ENCODE data around the gene PHRF1.

Gene PHRF1

DNA sequence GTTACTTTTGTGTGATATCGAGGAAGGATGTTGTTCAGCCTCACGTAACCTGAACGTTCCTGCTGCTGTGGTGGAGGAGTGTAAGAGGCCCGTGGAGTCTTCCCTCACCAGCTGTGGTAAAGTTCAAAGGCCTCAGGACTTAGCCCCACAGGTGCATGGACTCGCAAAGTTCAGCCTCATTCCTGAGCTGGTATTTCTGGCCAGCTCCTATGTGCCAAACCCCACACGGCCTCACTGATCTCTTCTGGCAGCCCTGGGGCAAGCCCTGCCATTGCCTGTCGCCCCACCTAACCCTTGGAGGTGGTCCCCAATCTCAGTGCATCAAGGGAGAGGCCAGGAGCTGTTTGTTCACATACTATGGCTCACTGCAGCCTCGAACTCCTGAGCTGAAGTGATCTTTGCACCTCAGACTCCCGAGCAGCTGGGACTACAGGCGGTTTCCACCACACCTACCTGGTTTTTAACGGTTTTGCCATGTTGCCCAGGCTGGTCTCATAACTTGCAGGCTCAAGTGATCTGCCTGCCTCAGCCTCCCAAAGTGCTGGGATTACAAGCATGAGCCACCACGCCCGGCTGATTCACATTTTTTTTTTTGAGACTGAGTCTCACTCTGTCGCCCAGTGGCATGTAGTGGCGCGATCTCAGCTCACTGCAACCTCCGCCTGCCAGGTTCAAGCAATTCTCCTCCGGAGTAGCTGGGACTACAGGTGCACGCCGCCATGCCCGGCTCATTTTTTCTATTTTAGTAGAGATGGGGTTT is 2.2 kb downstream of the PHRF1 start:
- peak; percentile 62 for DNase-seq (ENCODE audit: low read depth)
- H3K4me3 ChIP-seq (ENCODE audit: low read length), result peak overlapping the region; percentile 93

DNA sequence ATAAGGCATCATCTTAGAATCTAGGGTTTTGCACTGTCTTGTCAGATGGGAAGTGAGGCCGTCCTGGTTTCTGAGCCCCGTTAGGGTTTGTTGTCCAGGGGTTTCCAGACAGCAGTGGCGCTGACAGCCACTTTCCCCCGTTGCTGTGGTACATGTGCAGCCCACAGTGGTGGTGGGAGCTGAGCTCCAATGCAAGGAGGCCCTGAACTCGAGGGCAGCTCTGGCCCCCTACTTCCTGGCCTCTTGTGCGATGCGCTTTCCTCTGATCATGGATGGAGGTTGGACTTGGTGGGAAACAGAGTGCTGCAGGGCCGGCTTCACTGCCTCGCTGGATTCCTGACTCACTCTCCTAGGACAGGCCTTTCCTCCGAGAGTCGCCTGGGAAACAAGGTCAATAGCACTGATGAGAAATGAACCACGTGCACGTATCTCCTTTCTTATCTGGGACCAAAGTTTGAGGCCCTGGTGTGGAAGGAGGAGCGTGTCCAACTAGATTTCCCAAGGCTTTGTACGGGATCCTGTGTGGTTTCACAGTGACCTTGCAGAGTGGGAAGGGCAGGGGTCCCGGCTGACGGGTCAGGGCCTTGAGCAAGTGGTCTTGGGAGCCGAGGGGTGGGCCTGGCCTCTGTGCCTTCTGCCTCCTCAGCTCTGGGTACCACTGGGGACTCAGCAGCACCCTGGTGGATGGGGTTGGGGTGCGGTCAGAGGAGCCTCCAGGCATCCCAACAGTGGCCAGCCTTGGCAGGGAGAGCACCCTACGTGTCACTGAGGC is 3.7 kb downstream of the PHRF1 start:
- DNase-seq (ENCODE audit: low read depth), result no peak
- no peak overlapping the region for H3K4me3 ChIP-seq (ENCODE audit: low read length)
- TF ChIP-seq, protein P1, sequence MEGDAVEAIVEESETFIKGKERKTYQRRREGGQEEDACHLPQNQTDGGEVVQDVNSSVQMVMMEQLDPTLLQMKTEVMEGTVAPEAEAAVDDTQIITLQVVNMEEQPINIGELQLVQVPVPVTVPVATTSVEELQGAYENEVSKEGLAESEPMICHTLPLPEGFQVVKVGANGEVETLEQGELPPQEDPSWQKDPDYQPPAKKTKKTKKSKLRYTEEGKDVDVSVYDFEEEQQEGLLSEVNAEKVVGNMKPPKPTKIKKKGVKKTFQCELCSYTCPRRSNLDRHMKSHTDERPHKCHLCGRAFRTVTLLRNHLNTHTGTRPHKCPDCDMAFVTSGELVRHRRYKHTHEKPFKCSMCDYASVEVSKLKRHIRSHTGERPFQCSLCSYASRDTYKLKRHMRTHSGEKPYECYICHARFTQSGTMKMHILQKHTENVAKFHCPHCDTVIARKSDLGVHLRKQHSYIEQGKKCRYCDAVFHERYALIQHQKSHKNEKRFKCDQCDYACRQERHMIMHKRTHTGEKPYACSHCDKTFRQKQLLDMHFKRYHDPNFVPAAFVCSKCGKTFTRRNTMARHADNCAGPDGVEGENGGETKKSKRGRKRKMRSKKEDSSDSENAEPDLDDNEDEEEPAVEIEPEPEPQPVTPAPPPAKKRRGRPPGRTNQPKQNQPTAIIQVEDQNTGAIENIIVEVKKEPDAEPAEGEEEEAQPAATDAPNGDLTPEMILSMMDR (IDR thresholded peaks at IDR 0.05; ENCODE audit: insufficient read depth, low read depth, low read length, missing control alignments), result no peak

More for the DNA sequence above, 2.2 kb downstream of the PHRF1 start:
- TF ChIP-seq, protein P1 (IDR thresholded peaks at IDR 0.05; ENCODE audit: insufficient read depth, low read depth, low read length, missing control alignments), result no peak

DNA sequence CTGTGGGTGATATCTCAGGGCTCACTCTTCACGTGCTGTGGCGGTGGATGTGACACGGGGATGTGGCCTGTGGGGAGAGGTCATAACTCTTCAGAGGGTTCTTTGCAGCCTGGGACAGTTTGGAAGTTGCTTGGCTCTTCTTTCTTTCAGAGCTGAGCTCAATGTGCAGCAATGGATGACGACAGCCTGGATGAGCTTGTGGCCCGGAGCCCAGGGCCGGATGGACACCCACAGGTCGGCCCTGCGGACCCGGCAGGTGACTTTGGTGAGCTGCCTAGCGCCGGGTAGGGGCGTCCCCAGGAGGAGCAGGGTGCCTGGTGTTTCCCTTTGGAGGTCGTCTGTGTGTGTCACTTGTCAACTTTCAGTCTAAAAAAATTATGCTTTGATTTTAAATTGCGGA is 5.1 kb downstream of the PHRF1 start:
- TF ChIP-seq, protein P1 (IDR thresholded peaks at IDR 0.05; ENCODE audit: insufficient read depth, low read depth, low read length, missing control alignments), result no peak
- no peak overlapping the region for H3K4me3 ChIP-seq (ENCODE audit: low read length)
- DNase-seq (ENCODE audit: low read depth), result no peak

DNA sequence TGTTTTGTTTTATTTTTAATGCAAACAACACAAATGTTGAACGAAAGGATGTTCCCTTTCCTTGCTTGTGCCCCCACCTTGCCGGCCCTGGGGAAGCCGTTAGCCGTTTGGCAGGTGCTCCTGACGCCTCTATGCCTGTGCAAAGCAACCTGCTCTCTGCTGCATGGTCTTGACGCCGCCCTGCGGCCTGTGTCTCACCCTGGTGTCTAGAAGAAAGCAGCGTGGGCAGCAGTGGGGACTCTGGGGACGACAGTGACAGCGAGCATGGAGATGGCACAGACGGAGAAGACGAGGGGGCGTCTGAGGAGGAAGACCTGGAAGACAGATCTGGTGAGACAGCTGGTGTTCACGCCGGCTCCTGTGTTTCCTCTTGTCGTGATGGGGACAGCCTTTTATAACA is 5.5 kb downstream of the PHRF1 start:
- H3K4me3 ChIP-seq (ENCODE audit: low read length), result no peak overlapping the region
- TF ChIP-seq, protein P1 (IDR thresholded peaks at IDR 0.05; ENCODE audit: insufficient read depth, low read depth, low read length, missing control alignments), result no peak
- DNase-seq (ENCODE audit: low read depth), result no peak

DNA sequence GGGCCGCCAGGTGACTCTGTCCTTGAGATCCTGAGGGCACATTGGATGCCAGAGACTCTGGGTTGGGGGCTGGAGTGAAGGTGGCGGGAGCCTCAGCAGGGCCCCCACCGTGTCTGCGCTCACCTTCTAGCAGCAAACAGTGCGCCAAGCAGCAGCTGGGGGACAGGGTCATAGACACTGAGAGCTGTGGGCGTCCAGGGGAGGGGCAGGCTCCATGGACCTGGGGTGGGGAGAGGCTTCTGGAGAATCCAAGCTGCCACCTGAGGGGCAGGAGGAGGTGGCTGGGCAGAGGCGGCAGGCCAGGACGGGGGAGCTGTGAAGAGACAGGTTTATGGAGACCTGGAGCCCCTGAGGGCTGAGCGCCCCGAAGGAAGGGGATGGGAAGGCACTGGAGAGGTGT is 8.0 kb downstream of the PHRF1 start:
- no peak for DNase-seq (ENCODE audit: low read depth)
- TF ChIP-seq, protein P1 (IDR thresholded peaks at IDR 0.05; ENCODE audit: insufficient read depth, low read depth, low read length, missing control alignments), result no peak
- H3K4me3 ChIP-seq (ENCODE audit: low read length), result no peak overlapping the region

DNA sequence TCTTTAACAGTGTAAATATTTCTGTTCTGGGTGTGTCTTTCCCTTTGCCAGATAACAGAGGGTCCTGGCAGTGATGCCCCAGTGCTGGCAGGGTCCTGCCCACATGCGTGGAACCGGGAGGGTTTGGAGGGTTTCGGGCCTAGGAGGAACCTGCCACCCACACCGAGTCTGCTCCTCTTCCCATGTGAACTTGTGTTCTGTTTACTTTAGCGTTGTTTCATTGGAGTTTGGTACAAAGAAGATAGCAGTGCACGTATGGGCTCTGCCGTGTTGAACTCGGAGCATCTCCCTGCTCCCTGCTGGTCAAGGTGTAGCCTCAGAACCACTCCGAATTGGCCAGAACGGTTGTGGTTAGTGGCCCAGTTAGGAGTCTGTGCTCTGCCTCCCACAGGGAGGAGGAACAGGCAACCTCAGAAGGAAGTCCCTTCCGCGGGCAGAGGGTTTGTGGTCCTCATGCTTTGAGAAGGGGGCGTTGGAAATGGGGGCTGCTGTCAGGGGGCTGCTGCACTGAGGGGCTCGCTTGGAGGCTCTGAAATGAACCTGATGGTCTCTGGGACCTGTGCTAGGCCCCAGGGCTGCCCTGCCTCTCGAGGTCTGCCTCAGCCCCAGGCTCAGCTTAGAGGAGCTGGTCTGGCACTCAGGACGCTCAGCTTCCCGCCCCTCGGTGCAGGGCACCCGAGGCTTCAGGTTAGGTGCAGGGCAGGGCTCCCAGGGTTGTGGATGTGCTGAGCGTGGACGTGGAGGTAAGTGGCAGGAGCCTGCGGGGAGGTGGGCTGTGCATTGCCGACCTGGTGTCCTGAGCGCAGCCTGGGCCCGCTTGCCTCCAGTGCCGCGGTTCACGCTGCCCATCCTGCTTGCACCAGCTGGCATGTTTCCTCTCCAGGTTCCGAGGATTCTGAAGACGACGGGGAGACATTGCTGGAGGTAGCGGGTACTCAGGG is 10.4 kb downstream of the PHRF1 start:
- no peak for DNase-seq (ENCODE audit: low read depth)
- H3K4me3 ChIP-seq (ENCODE audit: low read length), result no peak overlapping the region
- TF ChIP-seq, protein P1 (IDR thresholded peaks at IDR 0.05; ENCODE audit: insufficient read depth, low read depth, low read length, missing control alignments), result no peak

Measured in epithelial cell of esophagus (primary cell).